Naive thymus-derived CD4-positive, alpha-beta T cell (primary cell): Measurements from ENCODE around the gene ABL1. TPM values are rescaled to one million over a fixed set of nuclear protein-coding genes. Genes with fewer than 3 reads are reported as not detected.
A peak's percentile ranks its signal among the peaks of the same experiment; 100 is the strongest.

Experiments
- ATAC-seq: fragments of 150-1000 bp; cut with Tn5 transposase; 2 replicates; pipeline ENCODE4 v1.10.0; 2021; ENCODE audit warnings: mild to moderate bottlenecking, moderate library complexity
- CTCF ChIA-PET: fragments of 350-600 bp; sonication (Branson Sonifier 250); formaldehyde crosslinking; loops from one replicate; lab custom pipeline; 2021; ENCODE audit warnings: antibody characterized with exemption; lab: Charles Lee
- POLR2A ChIA-PET: fragments of 350-600 bp; sonication (Branson Sonifier 250); formaldehyde crosslinking; loops from one replicate; lab custom pipeline; 2021; ENCODE audit warnings: antibody characterized with exemption, inconsistent platforms; lab: Charles Lee
- DNase-seq, 9 donors: peaks; one replicate each; pipeline versions ENCODE4 v3.0.0 to v3.0.0-alpha.2; 2020 to 2022; ENCODE audit warnings: mixed read lengths in 1 of 9
- H3K27ac ChIP-seq: one replicate; pipeline ENCODE4 v1.7.0; 2013; ENCODE audit warnings: mild to moderate bottlenecking, low read depth, low read length, moderate library complexity
- H3K27me3 ChIP-seq, 2 donors: one replicate each; pipeline ENCODE4 v1.7.0; 2013; ENCODE audit warnings: low read length in 2 of 2, mild to moderate bottlenecking in 2 of 2, moderate library complexity in 2 of 2; ENCODE audit not compliant: control insufficient read depth in 2 of 2, insufficient read depth in 2 of 2
- H3K36me3 ChIP-seq, 3 experiments: 1 replicate in 2 of 3; 2 replicates in 1 of 3; pipeline ENCODE4 v1.7.0; 2013; ENCODE audit warnings: low read length in 3 of 3, mild to moderate bottlenecking in 3 of 3, moderate library complexity in 1 of 3; ENCODE audit not compliant: insufficient read depth in 3 of 3, control insufficient read depth in 2 of 3
- H3K4me1 ChIP-seq, 2 donors: one replicate each; pipeline ENCODE4 v1.7.0; 2013; ENCODE audit warnings: low read length in 2 of 2, mild to moderate bottlenecking in 2 of 2, moderate library complexity in 1 of 2; ENCODE audit not compliant: control insufficient read depth in 2 of 2, insufficient read depth in 2 of 2
- H3K4me3 ChIP-seq: 2 replicates; pipeline ENCODE4 v1.7.0; 2013; ENCODE audit warnings: mild to moderate bottlenecking, low read length
- H3K9me3 ChIP-seq, 3 experiments: 1 replicate in 2 of 3; 2 replicates in 1 of 3; pipeline ENCODE4 v1.7.0; 2013; ENCODE audit warnings: low read length in 3 of 3; ENCODE audit not compliant: control insufficient read depth in 2 of 3
- H3K27ac Mint-ChIP-seq, 9 donors: one replicate each; pipeline ENCODE4 v1.8.0; 2020 to 2022; ENCODE audit warnings: mixed read lengths in 9 of 9, mild to moderate bottlenecking in 8 of 9, moderate library complexity in 5 of 9, inconsistent platforms in 2 of 9
- H3K27me3 Mint-ChIP-seq, 5 donors: one replicate each; pipeline ENCODE4 v1.8.0; 2021 to 2022; ENCODE audit warnings: mixed read lengths in 5 of 5, mild to moderate bottlenecking in 1 of 5
- H3K36me3 Mint-ChIP-seq, 5 donors: one replicate each; pipeline ENCODE4 v1.8.0; 2020 to 2022; ENCODE audit warnings: mixed read lengths in 5 of 5, mild to moderate bottlenecking in 3 of 5, inconsistent platforms in 1 of 5
- H3K4me1 Mint-ChIP-seq, 7 donors: one replicate each; pipeline ENCODE4 v1.8.0; 2020 to 2022; ENCODE audit warnings: mixed read lengths in 7 of 7, mild to moderate bottlenecking in 3 of 7, inconsistent platforms in 1 of 7
- H3K4me3 Mint-ChIP-seq, 10 donors: one replicate each; pipeline ENCODE4 v1.8.0; 2020 to 2022; ENCODE audit warnings: mild to moderate bottlenecking in 10 of 10, mixed read lengths in 10 of 10, moderate library complexity in 6 of 10, inconsistent platforms in 2 of 10
- H3K9me3 Mint-ChIP-seq, 11 donors: one replicate each; pipeline ENCODE4 v1.8.0; 2020 to 2022; ENCODE audit warnings: mixed read lengths in 11 of 11, mild to moderate bottlenecking in 4 of 11, inconsistent platforms in 1 of 11, moderate library complexity in 1 of 11
- intact Hi-C, 2 donors: fragments of 100-400 bp; cut with micrococcal nuclease; formaldehyde crosslinking; loops; one replicate each; pipeline ENCODE4 v1.15.1; 2023
- polyA plus RNA-seq, 2 donors: library from polyadenylated mRNA; unstranded; fragments of 300-500 nt; fragmentation: Illumina TruSeq; gene quantifications; one replicate each; pipeline ENCODE4 v1.2.3, GENCODE V29; 2021
- total RNA-seq, 6 experiments: library from RNA in 5 of 6; stranded (reverse) in 5 of 6; gene quantifications; 1 replicate in 5 of 6; 2 replicates in 1 of 6; pipeline ENCODE4 v1.2.3 and lab custom pipeline; 2021 to 2026

Gene ABL1
- total and polyA plus RNA-seq, 7 experiments from 2014 or later = 8.4 to 41.0 (median 39.1) TPM

DNA sequence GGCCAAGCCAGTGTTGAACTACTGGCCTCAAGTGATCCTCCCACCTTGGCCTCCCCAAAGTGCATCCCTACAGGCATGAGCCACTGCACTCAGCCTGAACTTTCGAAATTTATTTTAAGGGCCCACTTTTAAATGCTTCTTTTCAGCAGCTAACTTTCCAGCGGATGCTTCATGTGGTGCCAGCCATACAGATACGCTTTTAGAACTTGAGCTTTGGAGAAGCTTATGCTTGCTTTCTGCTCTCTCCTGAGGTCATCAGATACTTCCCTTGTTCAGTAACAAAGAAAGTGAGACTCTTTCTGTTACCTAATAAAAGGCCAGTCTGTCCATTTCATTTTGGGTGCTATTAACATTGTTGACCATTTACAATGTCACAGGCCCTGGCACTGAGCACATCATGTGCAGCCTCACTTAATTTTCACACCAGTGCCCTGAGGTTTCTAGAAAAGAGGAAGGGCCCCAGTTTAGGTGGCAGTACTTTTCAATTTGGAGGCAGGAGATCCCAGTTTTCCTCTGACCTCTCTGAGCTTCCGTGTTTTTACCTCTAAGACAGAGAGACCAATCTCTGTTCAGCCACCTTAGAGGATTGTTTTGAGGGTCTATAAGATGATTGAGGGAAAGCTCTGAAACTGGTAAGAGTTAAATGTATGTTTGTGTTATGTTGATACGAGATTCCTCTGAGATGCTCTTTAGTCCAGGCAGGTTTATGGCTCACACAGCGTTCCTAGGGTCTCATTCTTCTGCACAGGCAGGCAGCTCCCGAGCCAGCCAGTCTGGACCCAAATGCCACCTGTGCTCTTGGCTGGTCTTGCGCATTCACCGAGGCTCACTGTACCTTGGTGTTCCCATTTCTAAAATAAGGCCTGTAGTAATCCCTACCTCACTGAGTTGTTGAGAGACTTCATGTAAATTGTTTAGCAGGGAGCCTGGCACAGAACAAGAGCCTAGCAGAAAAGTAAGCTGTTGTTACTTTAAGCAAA is 4.4 kb downstream of the ABL1 start:
- no peak overlapping the region for H3K27ac ChIP-seq
- H3K36me3 ChIP-seq = no peaks in the 10 kb centered on the region
- H3K36me3 Mint-ChIP-seq = peaks cover 0 to 2% (median 0%) of the 10 kb centered on the region in 5 donors
- peaks cover 0 to 9% of the 10 kb centered on the region in 2 donors for H3K4me1 ChIP-seq
- POLR2A ChIA-PET = no interaction called here
- H3K4me3 Mint-ChIP-seq = no peak overlapping the region
- H3K9me3 ChIP-seq = no peaks in the 10 kb centered on the region
- H3K4me1 Mint-ChIP-seq = peaks cover 26 to 71% (median 64%) of the 10 kb centered on the region in 7 donors
- H3K27me3 ChIP-seq = no peaks in the 10 kb centered on the region
- ATAC-seq (no peak), DNase-seq (no peak)
- peak overlapping the region in 2 of 9 donors; percentile 50 to 56 for H3K27ac Mint-ChIP-seq
- H3K9me3 Mint-ChIP-seq = no peaks in the 10 kb centered on the region
- intact Hi-C loops = loop anchor here (10.0 kb wide), 1 partner anchor 125 kb away; no protein-coding TSS in a partner anchor
- H3K4me3 ChIP-seq = no peak overlapping the region
- CTCF ChIA-PET = no interaction called here
- peaks cover 0 to 12% (median 0%) of the 10 kb centered on the region in 5 donors for H3K27me3 Mint-ChIP-seq

DNA sequence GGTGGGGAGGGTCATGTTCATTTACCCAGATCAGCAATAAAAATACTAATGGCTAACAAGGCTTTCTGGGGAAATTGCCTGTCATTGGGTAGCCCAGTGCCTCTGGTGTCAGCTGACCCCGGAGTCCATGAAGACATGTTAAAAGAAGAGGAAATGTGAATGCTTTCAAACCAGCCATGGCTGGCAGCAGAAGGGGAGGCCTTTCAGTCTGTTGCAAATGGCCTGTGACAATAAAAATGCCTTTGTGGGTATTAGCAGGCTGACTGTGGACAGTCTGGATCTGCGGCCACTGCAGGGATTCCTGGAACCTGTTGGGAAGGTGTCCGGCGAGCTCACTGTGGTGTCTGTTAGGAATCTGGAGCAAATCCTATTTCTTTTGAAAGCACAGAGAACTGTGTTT is 7.5 kb downstream of the ABL1 start:
- no peak overlapping the region for H3K27ac ChIP-seq
- H3K27me3 ChIP-seq = no peaks in the 10 kb centered on the region
- Mint-ChIP-seq H3K27ac (peak overlapping the region in 1 of 9 donors; percentile 2), H3K36me3 (no peaks in the 10 kb centered on the region), H3K9me3 (no peaks in the 10 kb centered on the region), H3K4me3 (no peak overlapping the region), H3K27me3 (no peaks in the 10 kb centered on the region), H3K4me1 (peaks cover 10 to 64% (median 41%) of the 10 kb centered on the region in 7 donors)
- H3K9me3 ChIP-seq = no peaks in the 10 kb centered on the region
- H3K4me1 ChIP-seq = no peaks in the 10 kb centered on the region
- DNase-seq (no peak), ATAC-seq (no peak)
- ChIA-PET POLR2A (no interaction called here), CTCF (no interaction called here)
- H3K4me3 ChIP-seq = no peak overlapping the region
- H3K36me3 ChIP-seq = no peaks in the 10 kb centered on the region
- intact Hi-C loops = no loop called here

DNA sequence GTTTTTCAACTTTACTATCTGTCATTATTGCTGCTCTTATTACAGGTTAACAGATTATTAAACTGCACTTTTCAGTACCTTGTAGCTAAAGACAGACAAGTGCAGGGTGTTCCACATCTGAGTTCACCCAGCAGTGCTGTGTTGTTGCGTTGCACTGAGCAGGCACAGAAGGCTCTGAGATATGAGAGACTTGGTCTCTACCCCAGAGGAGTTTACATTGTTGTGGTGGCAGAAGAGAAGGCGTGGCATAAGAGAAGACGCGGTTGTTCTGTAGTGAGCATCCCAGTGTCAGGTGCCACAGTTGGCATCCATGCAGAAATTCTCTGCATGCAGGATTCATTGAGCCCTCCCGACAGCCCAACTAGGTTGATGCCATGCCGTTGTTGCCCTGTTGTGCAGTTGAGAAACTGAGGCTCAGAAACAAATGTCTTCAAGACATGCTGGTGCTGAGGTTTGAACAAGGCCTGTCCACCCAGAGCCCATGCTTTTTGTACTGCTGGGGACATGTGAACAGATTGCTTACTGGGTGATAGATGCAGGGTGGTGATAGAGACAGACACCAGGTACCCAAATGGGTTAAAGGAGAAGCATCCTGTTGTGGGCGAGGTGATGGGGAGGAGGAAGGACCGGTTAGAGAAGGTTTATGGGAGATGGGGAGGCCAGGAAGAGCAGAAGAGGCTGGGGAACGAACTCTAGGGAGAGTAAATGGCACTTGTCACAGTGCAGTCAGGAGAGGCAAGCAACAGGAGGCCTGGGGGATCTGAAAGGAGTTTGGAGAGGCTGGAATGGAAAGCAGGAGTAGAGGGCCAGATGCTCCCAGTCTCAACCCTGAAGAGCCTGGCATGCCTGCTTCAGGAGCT is 8.2 kb downstream of the ABL1 start:
- H3K4me1 ChIP-seq = no peaks in the 10 kb centered on the region
- no peak for DNase-seq
- no peaks in the 10 kb centered on the region for H3K27me3 ChIP-seq
- Mint-ChIP-seq H3K4me3 (no peak overlapping the region), H3K9me3 (no peaks in the 10 kb centered on the region), H3K36me3 (no peaks in the 10 kb centered on the region), H3K4me1 (peaks cover 10 to 60% (median 39%) of the 10 kb centered on the region in 7 donors), H3K27ac (peak overlapping the region in 4 of 9 donors; percentile 1 to 82 (median 36)), H3K27me3 (no peaks in the 10 kb centered on the region)
- no peak for ATAC-seq
- POLR2A ChIA-PET = no interaction called here
- intact Hi-C loops = no loop called here
- H3K9me3 ChIP-seq = no peaks in the 10 kb centered on the region
- CTCF ChIA-PET = no interaction called here
- H3K36me3 ChIP-seq = no peaks in the 10 kb centered on the region
- no peak overlapping the region for H3K27ac ChIP-seq
- H3K4me3 ChIP-seq = no peak overlapping the region

DNA sequence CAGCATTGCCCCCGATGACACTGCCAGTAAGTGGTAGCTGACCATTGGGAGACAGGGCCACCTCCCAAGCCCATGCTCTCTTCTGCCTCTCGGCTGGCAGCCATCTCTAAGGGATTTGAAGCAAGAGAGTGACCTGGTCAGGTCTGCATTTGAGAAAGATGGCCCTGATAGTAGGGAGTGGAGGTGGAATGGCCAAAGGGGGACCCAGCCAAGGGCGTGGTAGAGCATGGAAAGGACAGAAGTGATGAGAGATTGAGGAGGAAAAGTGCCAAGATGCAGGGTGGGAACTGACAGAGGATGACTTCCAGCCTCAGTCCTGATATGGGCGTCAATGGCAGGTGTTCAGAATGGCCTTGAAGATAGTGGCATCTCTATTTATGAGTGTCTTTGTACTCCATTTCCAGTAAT is 9.0 kb downstream of the ABL1 start:
- no peak overlapping the region for H3K4me3 ChIP-seq
- peaks cover 10 to 53% (median 39%) of the 10 kb centered on the region in 7 donors for H3K4me1 Mint-ChIP-seq
- CTCF ChIA-PET = no interaction called here
- intact Hi-C loops = no loop called here
- POLR2A ChIA-PET = no interaction called here
- H3K36me3 Mint-ChIP-seq = no peaks in the 10 kb centered on the region
- no peaks in the 10 kb centered on the region for H3K27me3 ChIP-seq
- H3K27ac ChIP-seq = no peak overlapping the region
- no peak for DNase-seq
- peak overlapping the region in 1 of 9 donors; percentile 57 for H3K27ac Mint-ChIP-seq
- no peaks in the 10 kb centered on the region for H3K9me3 Mint-ChIP-seq
- no peaks in the 10 kb centered on the region for H3K36me3 ChIP-seq
- no peaks in the 10 kb centered on the region for H3K9me3 ChIP-seq
- H3K27me3 Mint-ChIP-seq = no peaks in the 10 kb centered on the region
- no peak overlapping the region for H3K4me3 Mint-ChIP-seq
- ATAC-seq = no peak
- no peaks in the 10 kb centered on the region for H3K4me1 ChIP-seq

DNA sequence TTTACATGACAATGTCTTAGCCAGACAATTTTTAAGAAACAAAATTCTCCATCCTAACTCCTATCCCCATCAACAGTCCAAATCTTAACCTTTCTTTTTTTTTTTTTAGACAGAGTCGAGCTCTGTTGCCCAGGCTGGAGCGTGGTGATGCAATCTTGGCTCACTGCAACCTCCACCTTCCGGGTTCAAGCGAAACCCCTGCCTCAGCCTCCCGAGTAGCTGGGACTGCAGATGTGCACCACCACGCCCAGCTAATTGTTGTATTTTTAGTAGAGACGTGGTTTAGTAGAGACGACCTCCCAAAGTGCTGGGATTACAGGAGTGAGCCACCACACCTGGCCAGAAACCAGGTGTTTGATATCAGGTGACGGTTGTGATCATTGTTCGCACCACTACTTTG is 10.2 kb downstream of the ABL1 start:
- no peak overlapping the region for H3K27ac ChIP-seq
- H3K4me1 ChIP-seq = no peaks in the 10 kb centered on the region
- CTCF ChIA-PET = no interaction called here
- Mint-ChIP-seq H3K4me3 (no peak overlapping the region), H3K27ac (no peak overlapping the region), H3K36me3 (no peaks in the 10 kb centered on the region), H3K4me1 (peaks cover 10 to 52% (median 32%) of the 10 kb centered on the region in 7 donors), H3K27me3 (no peaks in the 10 kb centered on the region), H3K9me3 (no peaks in the 10 kb centered on the region)
- no peaks in the 10 kb centered on the region for H3K36me3 ChIP-seq
- no peaks in the 10 kb centered on the region for H3K9me3 ChIP-seq
- no peaks in the 10 kb centered on the region for H3K27me3 ChIP-seq
- intact Hi-C loops = no loop called here
- POLR2A ChIA-PET = no interaction called here
- ATAC-seq (no peak), DNase-seq (no peak)
- no peak overlapping the region for H3K4me3 ChIP-seq

DNA sequence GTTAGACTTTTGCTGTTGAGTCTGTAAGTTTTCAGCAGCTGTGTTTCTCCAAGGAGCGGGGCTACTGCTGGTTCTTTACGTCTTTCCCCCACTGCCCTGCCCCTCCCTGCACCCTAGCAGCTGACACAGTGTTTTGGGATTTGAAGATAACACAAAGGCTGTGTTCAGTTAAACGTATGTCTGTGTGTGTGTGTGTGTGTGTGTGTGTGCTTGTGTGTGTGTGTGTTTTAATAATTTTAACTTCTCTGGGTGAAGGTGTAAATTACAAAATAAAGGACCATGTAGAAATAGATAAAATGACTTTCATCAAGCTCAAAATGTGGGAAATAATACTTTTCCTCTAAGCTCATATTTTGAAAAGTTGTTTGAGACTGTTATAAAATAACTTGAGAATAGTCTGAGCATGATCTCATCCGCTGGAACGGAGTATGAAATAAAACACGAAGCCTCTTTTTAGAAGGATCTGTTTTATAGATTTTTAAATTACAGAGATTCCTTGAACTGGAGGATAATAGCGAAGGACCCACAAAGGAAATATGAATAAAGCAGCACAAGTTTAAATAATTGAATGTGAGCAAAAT is 10.9 kb downstream of the ABL1 start:
- no peak for DNase-seq
- no peak for ATAC-seq
- Histone ChIP-seq H3K9me3 (no peaks in the 10 kb centered on the region), H3K27me3 (no peaks in the 10 kb centered on the region), H3K4me1 (no peaks in the 10 kb centered on the region), H3K27ac (no peak overlapping the region), H3K4me3 (no peak overlapping the region), H3K36me3 (no peaks in the 10 kb centered on the region)
- ChIA-PET POLR2A (no interaction called here), CTCF (no interaction called here)
- Mint-ChIP-seq H3K4me1 (peaks cover 10 to 50% (median 32%) of the 10 kb centered on the region in 7 donors), H3K9me3 (no peaks in the 10 kb centered on the region), H3K36me3 (no peaks in the 10 kb centered on the region), H3K4me3 (no peak overlapping the region), H3K27ac (peak overlapping the region in 1 of 9 donors; percentile 16), H3K27me3 (no peaks in the 10 kb centered on the region)
- intact Hi-C loops = no loop called here
